ENCODE measurements around the gene LUZP2.

GRCh38 chr11:24685821-24686220 lies 189.0 kb downstream of the LUZP2 start:
- TF ChIP-seq, protein P1, sequence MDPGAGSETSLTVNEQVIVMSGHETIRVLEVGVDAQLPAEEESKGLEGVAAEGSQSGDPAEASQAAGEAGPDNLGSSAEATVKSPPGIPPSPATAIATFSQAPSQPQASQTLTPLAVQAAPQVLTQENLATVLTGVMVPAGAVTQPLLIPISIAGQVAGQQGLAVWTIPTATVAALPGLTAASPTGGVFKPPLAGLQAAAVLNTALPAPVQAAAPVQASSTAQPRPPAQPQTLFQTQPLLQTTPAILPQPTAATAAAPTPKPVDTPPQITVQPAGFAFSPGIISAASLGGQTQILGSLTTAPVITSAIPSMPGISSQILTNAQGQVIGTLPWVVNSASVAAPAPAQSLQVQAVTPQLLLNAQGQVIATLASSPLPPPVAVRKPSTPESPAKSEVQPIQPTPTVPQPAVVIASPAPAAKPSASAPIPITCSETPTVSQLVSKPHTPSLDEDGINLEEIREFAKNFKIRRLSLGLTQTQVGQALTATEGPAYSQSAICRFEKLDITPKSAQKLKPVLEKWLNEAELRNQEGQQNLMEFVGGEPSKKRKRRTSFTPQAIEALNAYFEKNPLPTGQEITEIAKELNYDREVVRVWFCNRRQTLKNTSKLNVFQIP (CRISPR knock-in tag; IDR thresholded peaks at IDR 0.05; ENCODE audit: borderline replicate concordance, low read depth): no peak
- TF ChIP-seq, protein P2, sequence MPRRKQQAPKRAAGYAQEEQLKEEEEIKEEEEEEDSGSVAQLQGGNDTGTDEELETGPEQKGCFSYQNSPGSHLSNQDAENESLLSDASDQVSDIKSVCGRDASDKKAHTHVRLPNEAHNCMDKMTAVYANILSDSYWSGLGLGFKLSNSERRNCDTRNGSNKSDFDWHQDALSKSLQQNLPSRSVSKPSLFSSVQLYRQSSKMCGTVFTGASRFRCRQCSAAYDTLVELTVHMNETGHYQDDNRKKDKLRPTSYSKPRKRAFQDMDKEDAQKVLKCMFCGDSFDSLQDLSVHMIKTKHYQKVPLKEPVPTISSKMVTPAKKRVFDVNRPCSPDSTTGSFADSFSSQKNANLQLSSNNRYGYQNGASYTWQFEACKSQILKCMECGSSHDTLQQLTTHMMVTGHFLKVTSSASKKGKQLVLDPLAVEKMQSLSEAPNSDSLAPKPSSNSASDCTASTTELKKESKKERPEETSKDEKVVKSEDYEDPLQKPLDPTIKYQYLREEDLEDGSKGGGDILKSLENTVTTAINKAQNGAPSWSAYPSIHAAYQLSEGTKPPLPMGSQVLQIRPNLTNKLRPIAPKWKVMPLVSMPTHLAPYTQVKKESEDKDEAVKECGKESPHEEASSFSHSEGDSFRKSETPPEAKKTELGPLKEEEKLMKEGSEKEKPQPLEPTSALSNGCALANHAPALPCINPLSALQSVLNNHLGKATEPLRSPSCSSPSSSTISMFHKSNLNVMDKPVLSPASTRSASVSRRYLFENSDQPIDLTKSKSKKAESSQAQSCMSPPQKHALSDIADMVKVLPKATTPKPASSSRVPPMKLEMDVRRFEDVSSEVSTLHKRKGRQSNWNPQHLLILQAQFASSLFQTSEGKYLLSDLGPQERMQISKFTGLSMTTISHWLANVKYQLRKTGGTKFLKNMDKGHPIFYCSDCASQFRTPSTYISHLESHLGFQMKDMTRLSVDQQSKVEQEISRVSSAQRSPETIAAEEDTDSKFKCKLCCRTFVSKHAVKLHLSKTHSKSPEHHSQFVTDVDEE (CRISPR knock-in tag; IDR thresholded peaks at IDR 0.05): no peak
- no peak for TF ChIP-seq PATZ1 (CRISPR knock-in tag; IDR thresholded peaks at IDR 0.05; ENCODE audit: borderline replicate concordance)
- TF ChIP-seq SNAI2 (CRISPR knock-in tag; IDR thresholded peaks at IDR 0.05): no peak
- no peak for TF ChIP-seq BACH2 (CRISPR knock-in tag; IDR thresholded peaks at IDR 0.05; ENCODE audit: borderline replicate concordance)
- TF ChIP-seq PPARA (CRISPR knock-in tag; IDR thresholded peaks at IDR 0.05; ENCODE audit: borderline replicate concordance): no peak
- TF ChIP-seq TCF4 (CRISPR knock-in tag; IDR thresholded peaks at IDR 0.05; ENCODE audit: borderline replicate concordance): no peak
- TF ChIP-seq ZFP3 (CRISPR knock-in tag; IDR thresholded peaks at IDR 0.05): no peak
